ENCODE data around the gene RAPGEF4.

RAPGEF4 gene

GRCh38 chr2:172711110-172711509 is 24.5 kb upstream of the RAPGEF4 start:
- TF ChIP-seq GATA2 (IDR thresholded peaks at IDR 0.05; ENCODE audit: low read depth, low read length) (no peak), GATA3 (IDR thresholded peaks at IDR 0.05; ENCODE audit: low read depth, low read length) (no peak)

- no peak for TF ChIP-seq GATA2 (IDR thresholded peaks at IDR 0.05; ENCODE audit: low read depth, low read length)
These were observed 23.4 kb upstream of the RAPGEF4 start for GRCh38 chr2:172712251-172712650.

- no peak for TF ChIP-seq GATA2 (IDR thresholded peaks at IDR 0.05; ENCODE audit: low read depth, low read length)
- no peak for TF ChIP-seq GATA3 (IDR thresholded peaks at IDR 0.05; ENCODE audit: low read depth, low read length)
These were observed 22.2 kb upstream of the RAPGEF4 start for GRCh38 chr2:172713365-172713875.

- TF ChIP-seq GATA2 (IDR thresholded peaks at IDR 0.05; ENCODE audit: low read depth, low read length), result no peak
- TF ChIP-seq GATA3 (IDR thresholded peaks at IDR 0.05; ENCODE audit: low read depth, low read length), result no peak
These were observed 13.2 kb upstream of the RAPGEF4 start for GRCh38 chr2:172722481-172722880.

GRCh38 chr2:172723286-172723685 is 12.4 kb upstream of the RAPGEF4 start:
- TF ChIP-seq GATA2 (IDR thresholded peaks at IDR 0.05; ENCODE audit: low read depth, low read length), result no peak
- no peak for TF ChIP-seq GATA3 (IDR thresholded peaks at IDR 0.05; ENCODE audit: low read depth, low read length)

- TF ChIP-seq GATA3 (IDR thresholded peaks at IDR 0.05; ENCODE audit: low read depth, low read length), result no peak
These were observed 10.9 kb upstream of the RAPGEF4 start for GRCh38 chr2:172724724-172725123.

GRCh38 chr2:172725284-172725683 is 10.4 kb upstream of the RAPGEF4 start:
- no peak for TF ChIP-seq GATA2 (IDR thresholded peaks at IDR 0.05; ENCODE audit: low read depth, low read length)
- TF ChIP-seq GATA3 (IDR thresholded peaks at IDR 0.05; ENCODE audit: low read depth, low read length), result no peak

- TF ChIP-seq GATA2 (IDR thresholded peaks at IDR 0.05; ENCODE audit: low read depth, low read length), result no peak
- no peak for TF ChIP-seq GATA3 (IDR thresholded peaks at IDR 0.05; ENCODE audit: low read depth, low read length)
These were observed 9.9 kb upstream of the RAPGEF4 start for GRCh38 chr2:172725746-172726145.

- TF ChIP-seq GATA2 (IDR thresholded peaks at IDR 0.05; ENCODE audit: low read depth, low read length) (no peak), GATA3 (IDR thresholded peaks at IDR 0.05; ENCODE audit: low read depth, low read length) (no peak)
These were observed 9.4 kb upstream of the RAPGEF4 start for GRCh38 chr2:172726172-172726735.

GRCh38 chr2:172730411-172730810 is 5.2 kb upstream of the RAPGEF4 start:
- no peak for TF ChIP-seq GATA2 (IDR thresholded peaks at IDR 0.05; ENCODE audit: low read depth, low read length)

GRCh38 chr2:172734711-172735581 is 699 bp upstream of the RAPGEF4 start:
- TF ChIP-seq GATA3 (IDR thresholded peaks at IDR 0.05; ENCODE audit: low read depth, low read length) (no peak), GATA2 (IDR thresholded peaks at IDR 0.05; ENCODE audit: low read depth, low read length) (no peak)

- TF ChIP-seq GATA2 (IDR thresholded peaks at IDR 0.05; ENCODE audit: low read depth, low read length) (no peak), GATA3 (IDR thresholded peaks at IDR 0.05; ENCODE audit: low read depth, low read length) (no peak)
These were observed 954 bp downstream of the RAPGEF4 start for GRCh38 chr2:172736424-172737174.

GRCh38 chr2:172739661-172740266 is 4.1 kb downstream of the RAPGEF4 start:
- no peak for TF ChIP-seq GATA3 (IDR thresholded peaks at IDR 0.05; ENCODE audit: low read depth, low read length)
- no peak for TF ChIP-seq GATA2 (IDR thresholded peaks at IDR 0.05; ENCODE audit: low read depth, low read length)

- TF ChIP-seq GATA2 (IDR thresholded peaks at IDR 0.05; ENCODE audit: low read depth, low read length) (no peak), GATA3 (IDR thresholded peaks at IDR 0.05; ENCODE audit: low read depth, low read length) (no peak)
These were observed 5.2 kb downstream of the RAPGEF4 start for GRCh38 chr2:172740856-172741255.
